Measurements from ENCODE around the gene LIPC.

DNA sequence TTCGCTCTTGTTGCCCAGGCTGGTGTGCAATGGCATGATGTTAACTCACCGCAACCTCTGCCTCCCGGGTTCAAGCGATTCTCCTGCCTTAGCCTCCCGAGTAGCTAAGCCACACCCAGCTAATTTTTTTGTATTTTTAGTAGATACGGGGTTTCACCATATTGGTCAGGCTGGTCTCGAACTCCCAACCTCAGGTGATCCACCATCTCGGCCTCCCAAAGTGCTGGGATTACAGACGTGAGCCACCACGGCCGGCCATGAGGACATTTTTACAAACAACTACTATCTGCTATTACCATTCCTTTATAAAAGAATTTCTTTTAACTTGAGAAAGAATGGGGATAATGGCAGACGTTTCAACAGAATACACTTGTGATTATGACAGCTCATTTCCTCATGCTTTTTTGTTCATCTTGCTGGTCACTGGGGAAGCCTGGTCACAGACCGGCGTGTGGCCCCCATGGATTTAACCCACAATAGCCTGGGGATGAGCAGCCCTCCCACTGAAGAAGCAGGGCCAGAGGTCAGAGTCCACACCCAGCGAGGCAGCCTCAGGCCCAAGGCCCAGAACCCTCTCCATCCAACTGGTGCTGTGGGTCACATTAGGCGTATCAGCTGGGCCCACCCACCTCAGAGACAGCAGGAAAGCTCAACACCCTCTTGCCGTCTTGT is 112.0 kb downstream of the LIPC start:
- TF ChIP-seq, protein P1, sequence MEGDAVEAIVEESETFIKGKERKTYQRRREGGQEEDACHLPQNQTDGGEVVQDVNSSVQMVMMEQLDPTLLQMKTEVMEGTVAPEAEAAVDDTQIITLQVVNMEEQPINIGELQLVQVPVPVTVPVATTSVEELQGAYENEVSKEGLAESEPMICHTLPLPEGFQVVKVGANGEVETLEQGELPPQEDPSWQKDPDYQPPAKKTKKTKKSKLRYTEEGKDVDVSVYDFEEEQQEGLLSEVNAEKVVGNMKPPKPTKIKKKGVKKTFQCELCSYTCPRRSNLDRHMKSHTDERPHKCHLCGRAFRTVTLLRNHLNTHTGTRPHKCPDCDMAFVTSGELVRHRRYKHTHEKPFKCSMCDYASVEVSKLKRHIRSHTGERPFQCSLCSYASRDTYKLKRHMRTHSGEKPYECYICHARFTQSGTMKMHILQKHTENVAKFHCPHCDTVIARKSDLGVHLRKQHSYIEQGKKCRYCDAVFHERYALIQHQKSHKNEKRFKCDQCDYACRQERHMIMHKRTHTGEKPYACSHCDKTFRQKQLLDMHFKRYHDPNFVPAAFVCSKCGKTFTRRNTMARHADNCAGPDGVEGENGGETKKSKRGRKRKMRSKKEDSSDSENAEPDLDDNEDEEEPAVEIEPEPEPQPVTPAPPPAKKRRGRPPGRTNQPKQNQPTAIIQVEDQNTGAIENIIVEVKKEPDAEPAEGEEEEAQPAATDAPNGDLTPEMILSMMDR (IDR thresholded peaks at IDR 0.05) = no peak
- TF ChIP-seq POLR2AphosphoS5 (IDR thresholded peaks at IDR 0.05; ENCODE audit: insufficient read depth in 1 of 2, low read depth in 1 of 2) = no peak
